ENCODE measurements around the gene CMBL.

CMBL gene

DNA sequence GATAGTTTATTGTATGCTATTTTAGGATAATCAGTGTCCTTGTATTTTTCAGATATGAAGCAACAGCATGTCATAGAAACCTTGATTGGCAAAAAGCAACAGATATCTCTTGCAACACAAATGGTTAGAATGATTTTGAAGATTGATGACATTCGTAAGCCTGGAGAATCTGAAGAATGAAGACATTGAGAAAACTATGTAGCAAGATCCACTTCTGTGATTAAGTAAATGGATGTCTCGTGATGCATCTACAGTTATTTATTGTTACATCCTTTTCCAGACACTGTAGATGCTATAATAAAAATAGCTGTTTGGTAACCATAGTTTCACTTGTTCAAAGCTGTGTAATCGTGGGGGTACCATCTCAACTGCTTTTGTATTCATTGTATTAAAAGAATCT, 43.1 kb downstream of the CMBL start:
- Histone ChIP-seq H3K4me3 (ENCODE audit: low read length) (no peak overlapping the region), H3K36me3 (replicated peaks; ENCODE audit: low read depth, low read length) (peaks cover 46% of the 10 kb centered on the region), H2AFZ (ENCODE audit: low read depth, low read length) (no peak overlapping the region), H3K27me3 (ENCODE audit: low read depth, low read length) (no peaks in the 10 kb centered on the region), H3K4me1 (ENCODE audit: low read length) (no peaks in the 10 kb centered on the region), H3K4me2 (ENCODE audit: low read length) (no peak overlapping the region), H4K20me1 (ENCODE audit: insufficient read depth, low read length) (no peaks in the 10 kb centered on the region; the same call in 1 of the 2 replicates), H3K9me3 (ENCODE audit: insufficient read depth, low read length) (no peaks in the 10 kb centered on the region), H3K79me2 (ENCODE audit: low read length) (no peaks in the 10 kb centered on the region; the same call in 1 of the 2 replicates), H3K9ac (ENCODE audit: low read length) (no peak overlapping the region), H3K27ac (ENCODE audit: low read length) (no peak overlapping the region)
- no peak for TF ChIP-seq EZH2phosphoT487 (IDR thresholded peaks at IDR 0.05; ENCODE audit: low read depth)
- TF ChIP-seq, protein P1, sequence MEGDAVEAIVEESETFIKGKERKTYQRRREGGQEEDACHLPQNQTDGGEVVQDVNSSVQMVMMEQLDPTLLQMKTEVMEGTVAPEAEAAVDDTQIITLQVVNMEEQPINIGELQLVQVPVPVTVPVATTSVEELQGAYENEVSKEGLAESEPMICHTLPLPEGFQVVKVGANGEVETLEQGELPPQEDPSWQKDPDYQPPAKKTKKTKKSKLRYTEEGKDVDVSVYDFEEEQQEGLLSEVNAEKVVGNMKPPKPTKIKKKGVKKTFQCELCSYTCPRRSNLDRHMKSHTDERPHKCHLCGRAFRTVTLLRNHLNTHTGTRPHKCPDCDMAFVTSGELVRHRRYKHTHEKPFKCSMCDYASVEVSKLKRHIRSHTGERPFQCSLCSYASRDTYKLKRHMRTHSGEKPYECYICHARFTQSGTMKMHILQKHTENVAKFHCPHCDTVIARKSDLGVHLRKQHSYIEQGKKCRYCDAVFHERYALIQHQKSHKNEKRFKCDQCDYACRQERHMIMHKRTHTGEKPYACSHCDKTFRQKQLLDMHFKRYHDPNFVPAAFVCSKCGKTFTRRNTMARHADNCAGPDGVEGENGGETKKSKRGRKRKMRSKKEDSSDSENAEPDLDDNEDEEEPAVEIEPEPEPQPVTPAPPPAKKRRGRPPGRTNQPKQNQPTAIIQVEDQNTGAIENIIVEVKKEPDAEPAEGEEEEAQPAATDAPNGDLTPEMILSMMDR (IDR thresholded peaks at IDR 0.05; ENCODE audit: low read depth, low read length), result no peak

DNA sequence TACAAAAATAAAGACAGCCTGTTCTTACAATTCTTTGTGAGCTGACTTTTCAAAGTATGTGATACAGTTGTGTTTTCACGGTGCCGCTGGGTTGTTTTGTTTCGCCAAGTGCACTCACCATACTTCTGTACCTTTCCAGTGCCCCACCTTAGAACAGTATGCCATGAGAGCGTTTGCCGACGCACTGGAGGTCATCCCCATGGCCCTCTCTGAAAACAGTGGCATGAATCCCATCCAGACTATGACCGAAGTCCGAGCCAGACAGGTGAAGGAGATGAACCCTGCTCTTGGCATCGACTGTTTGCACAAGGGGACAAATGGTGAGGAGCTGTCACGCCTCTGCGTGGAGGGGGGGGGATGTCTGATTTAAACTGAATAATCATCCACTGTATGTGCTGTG, 44.7 kb downstream of the CMBL start:
- Histone ChIP-seq H3K36me3 (replicated peaks; ENCODE audit: low read depth, low read length) (peaks cover 58% of the 10 kb centered on the region), H3K27me3 (ENCODE audit: low read depth, low read length) (no peaks in the 10 kb centered on the region), H4K20me1 (ENCODE audit: insufficient read depth, low read length) (no peaks in the 10 kb centered on the region; the same call in 1 of the 2 replicates)

DNA sequence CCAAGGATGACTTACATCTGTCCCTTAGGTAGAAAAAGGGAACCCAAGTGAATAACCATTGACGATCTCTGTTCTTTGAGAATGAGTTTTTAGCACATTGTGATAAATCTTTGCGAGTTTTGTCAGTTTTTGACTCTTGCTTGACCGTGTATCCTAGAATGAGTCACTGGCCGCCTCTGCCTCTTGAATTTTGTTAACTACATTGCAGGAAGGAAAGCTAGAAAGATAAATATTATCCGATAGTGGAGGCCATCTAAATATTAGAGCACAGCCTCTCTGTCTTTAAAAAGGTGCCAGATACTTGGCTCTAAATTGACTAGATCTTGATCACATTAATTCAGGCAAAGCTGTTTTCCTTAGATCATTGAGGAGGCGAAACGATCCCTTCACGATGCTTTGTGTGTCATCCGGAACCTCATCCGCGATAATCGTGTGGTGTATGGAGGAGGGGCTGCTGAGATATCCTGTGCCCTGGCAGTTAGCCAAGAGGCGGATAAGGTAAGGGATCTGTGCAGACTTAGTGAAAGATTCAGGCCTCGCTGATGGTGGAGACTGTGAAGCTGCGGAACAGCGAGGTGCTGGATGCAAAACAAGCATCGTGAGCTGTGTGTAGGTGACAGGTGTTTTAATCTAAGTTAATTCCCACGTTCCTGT, 45.5 kb downstream of the CMBL start:
- H3K4me3 ChIP-seq (ENCODE audit: low read length), result no peak overlapping the region
- no peak overlapping the region for H3K9ac ChIP-seq (ENCODE audit: low read length)
- no peaks in the 10 kb centered on the region for H3K9me3 ChIP-seq (ENCODE audit: insufficient read depth, low read length)
- no peak overlapping the region for H2AFZ ChIP-seq (ENCODE audit: low read depth, low read length)
- no peak overlapping the region for H3K4me2 ChIP-seq (ENCODE audit: low read length)
- H3K4me1 ChIP-seq (ENCODE audit: low read length), result no peaks in the 10 kb centered on the region
- H3K27me3 ChIP-seq (ENCODE audit: low read depth, low read length), result no peaks in the 10 kb centered on the region
- TF ChIP-seq EZH2phosphoT487 (IDR thresholded peaks at IDR 0.05; ENCODE audit: low read depth), result no peak
- TF ChIP-seq, protein P1 (IDR thresholded peaks at IDR 0.05; ENCODE audit: low read depth, low read length), result no peak
- no peaks in the 10 kb centered on the region; the same call in 1 of the 2 replicates for H4K20me1 ChIP-seq (ENCODE audit: insufficient read depth, low read length)
- peaks cover 66% of the 10 kb centered on the region for H3K36me3 ChIP-seq (replicated peaks; ENCODE audit: low read depth, low read length)
- no peak overlapping the region for H3K27ac ChIP-seq (ENCODE audit: low read length)
- peaks cover 3% of the 10 kb centered on the region; the same call in 1 of the 2 replicates for H3K79me2 ChIP-seq (ENCODE audit: low read length)

More for the DNA sequence above, 44.7 kb downstream of the CMBL start:
- Histone ChIP-seq H3K9me3 (ENCODE audit: insufficient read depth, low read length) (no peaks in the 10 kb centered on the region), H3K9ac (ENCODE audit: low read length) (no peak overlapping the region), H3K27ac (ENCODE audit: low read length) (no peak overlapping the region), H3K4me2 (ENCODE audit: low read length) (no peak overlapping the region), H3K4me1 (ENCODE audit: low read length) (no peaks in the 10 kb centered on the region), H2AFZ (ENCODE audit: low read depth, low read length) (no peak overlapping the region), H3K4me3 (ENCODE audit: low read length) (no peak overlapping the region), H3K79me2 (ENCODE audit: low read length) (no peaks in the 10 kb centered on the region; the same call in 1 of the 2 replicates)
- TF ChIP-seq, protein P1 (IDR thresholded peaks at IDR 0.05; ENCODE audit: low read depth, low read length), result no peak
- no peak for TF ChIP-seq EZH2phosphoT487 (IDR thresholded peaks at IDR 0.05; ENCODE audit: low read depth)

DNA sequence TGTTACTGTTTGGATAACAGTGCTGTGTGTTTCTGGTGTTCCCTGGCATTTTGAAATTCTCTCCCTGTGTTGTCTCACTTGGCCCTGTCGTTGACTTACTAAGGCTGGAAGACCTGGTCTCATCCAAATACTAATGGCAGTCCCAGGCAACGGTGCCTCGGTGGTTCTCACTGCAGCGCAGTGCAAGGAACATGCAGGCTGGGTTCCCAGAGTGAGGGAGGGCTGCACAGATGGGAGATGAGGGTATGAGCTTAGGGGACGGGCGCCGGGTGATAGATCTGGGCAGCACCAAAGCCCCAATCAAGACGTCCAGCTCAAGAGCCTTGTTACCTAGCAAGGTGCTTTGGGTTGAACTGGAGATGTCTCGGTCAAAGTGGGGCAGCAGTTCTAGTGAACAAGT, 46.6 kb downstream of the CMBL start:
- no peaks in the 10 kb centered on the region for H3K27me3 ChIP-seq (ENCODE audit: low read depth, low read length)
- peaks cover 14% of the 10 kb centered on the region for H3K79me2 ChIP-seq (ENCODE audit: low read length)
- no peak overlapping the region for H3K4me3 ChIP-seq (ENCODE audit: low read length)
- no peak overlapping the region for H3K27ac ChIP-seq (ENCODE audit: low read length)
- H3K4me2 ChIP-seq (ENCODE audit: low read length), result no peak overlapping the region
- no peaks in the 10 kb centered on the region for H3K4me1 ChIP-seq (ENCODE audit: low read length)
- H3K36me3 ChIP-seq (replicated peaks; ENCODE audit: low read depth, low read length), result peaks cover 73% of the 10 kb centered on the region
- no peaks in the 10 kb centered on the region for H3K9me3 ChIP-seq (ENCODE audit: insufficient read depth, low read length)
- TF ChIP-seq, protein P1 (IDR thresholded peaks at IDR 0.05; ENCODE audit: low read depth, low read length), result no peak
- TF ChIP-seq EZH2phosphoT487 (IDR thresholded peaks at IDR 0.05; ENCODE audit: low read depth), result no peak
- H2AFZ ChIP-seq (ENCODE audit: low read depth, low read length), result no peak overlapping the region
- H4K20me1 ChIP-seq (ENCODE audit: insufficient read depth, low read length), result peaks cover 5% of the 10 kb centered on the region; the same call in 1 of the 2 replicates
- H3K9ac ChIP-seq (ENCODE audit: low read length), result no peak overlapping the region

All from OCI-LY3 (cell line).